Testis (tissue), 3 donors: ENCODE measurements around the gene PFKL. TPM values are rescaled to one million over a fixed set of nuclear protein-coding genes. Genes with fewer than 3 reads are reported as not detected.

Experiments used
- DNase-seq: peaks from one replicate; pipeline ENCODE4 v3.0.0-alpha.2; 2019
- H3K27ac ChIP-seq, 2 donors: fragments of 200-600 bp; sonication (generic); one replicate each; pipeline ENCODE4 v1.5.1; 2019
- H3K27me3 ChIP-seq: fragments of 200-600 bp; sonication (generic); one replicate; pipeline ENCODE4 v1.5.1; 2019
- H3K36me3 ChIP-seq: fragments of 200-600 bp; sonication (generic); one replicate; pipeline ENCODE4 v1.5.1; 2017; ENCODE audit warnings: low read depth; ENCODE audit errors: missing control alignments
- H3K4me1 ChIP-seq: fragments of 200-600 bp; sonication (generic); one replicate; pipeline ENCODE4 v1.5.1; 2019
- H3K4me3 ChIP-seq, 2 donors: fragments of 200-600 bp; sonication (generic); one replicate each; pipeline ENCODE4 v1.5.1; 2017 to 2019
- H3K9me3 ChIP-seq: fragments of 200-600 bp; sonication (generic); one replicate; pipeline ENCODE4 v1.5.1; 2017
- POLR2A ChIP-seq: fragments of 450-650 bp; IDR thresholded peaks from one replicate; pipeline ENCODE4 v1.6.1; 2017; ENCODE audit warnings: antibody characterized with exemption, mild to moderate bottlenecking, moderate library complexity
- WGBS, 2 donors: methylation state at CpG; one replicate each; pipeline ENCODE4 v1.1.5; 2018; 5-methylcytosine and 5-hydroxymethylcytosine counted together
- intact Hi-C: fragments of 100-400 bp; cut with DNase I; formaldehyde crosslinking; loops from one replicate; pipeline ENCODE4 v1.15.1; 2023; ENCODE audit warnings: low total_unique reads
- polyA plus RNA-seq: library from polyadenylated mRNA; stranded (reverse); fragments of 350-450 nt; fragmentation: Illumina TruSeq; extraction: RNeasy Lipid Tissue Mini Kit (QIAGEN cat#74804); gene quantifications from one replicate; pipeline ENCODE4 v1.2.3, GENCODE V29; 2014; ENCODE audit warnings: low read depth, low replicate concordance; ENCODE audit not compliant: insufficient read depth
- total RNA-seq, 2 donors: library from RNA; depleted of rRNA; stranded (reverse); fragments of >200 nt; gene quantifications; one replicate each; pipeline ENCODE4 v1.2.3, GENCODE V29; 2016
- TF ChIP-seq, protein P1 (sequence below), 3 experiments: fragments of 450-650 bp in 2 of 3; fragments of 200-600 bp in 1 of 3; sonication (generic) in 1 of 3; IDR thresholded peaks; one replicate each; pipeline ENCODE4 v1.5.1; 2016 to 2019; ENCODE audit warnings: antibody characterized with exemption in 3 of 3, mild to moderate bottlenecking in 2 of 3, moderate library complexity in 1 of 3

Gene PFKL
- total and polyA plus RNA-seq, 3 donors from 2014 or later, result 132 to 298 (median 213) TPM

DNA sequence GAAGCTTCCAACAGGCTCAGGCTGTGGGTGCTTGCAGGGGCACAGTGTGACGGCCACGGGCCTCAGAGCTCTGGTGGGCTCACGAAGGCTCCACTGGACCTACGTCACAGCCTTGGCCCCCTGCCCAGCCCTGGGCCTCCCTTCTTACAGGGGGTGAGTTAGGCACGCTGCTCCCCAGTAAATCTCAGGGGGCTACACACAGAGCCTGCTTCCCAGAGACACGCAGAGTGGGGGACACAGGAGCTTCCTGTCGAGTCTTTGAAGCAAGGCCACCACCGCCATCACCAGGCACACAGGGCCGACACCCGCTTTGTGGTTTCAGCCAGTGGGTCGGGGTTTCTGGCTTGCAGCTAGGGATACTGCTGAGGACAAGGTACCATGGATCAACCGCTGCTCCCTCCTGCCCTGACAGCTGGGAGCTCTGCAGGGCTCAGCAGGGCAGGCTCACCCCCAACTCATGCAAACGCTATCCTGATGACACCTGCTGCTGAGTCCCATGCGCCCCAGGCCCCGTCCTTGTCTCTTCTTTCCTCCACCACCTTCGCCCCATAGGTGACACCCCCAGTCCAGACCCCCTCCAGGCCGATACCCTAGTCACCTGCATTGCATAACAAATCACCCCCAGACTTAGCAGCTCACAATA, 44.8 kb downstream of the PFKL start:
- TF ChIP-seq, protein P1, sequence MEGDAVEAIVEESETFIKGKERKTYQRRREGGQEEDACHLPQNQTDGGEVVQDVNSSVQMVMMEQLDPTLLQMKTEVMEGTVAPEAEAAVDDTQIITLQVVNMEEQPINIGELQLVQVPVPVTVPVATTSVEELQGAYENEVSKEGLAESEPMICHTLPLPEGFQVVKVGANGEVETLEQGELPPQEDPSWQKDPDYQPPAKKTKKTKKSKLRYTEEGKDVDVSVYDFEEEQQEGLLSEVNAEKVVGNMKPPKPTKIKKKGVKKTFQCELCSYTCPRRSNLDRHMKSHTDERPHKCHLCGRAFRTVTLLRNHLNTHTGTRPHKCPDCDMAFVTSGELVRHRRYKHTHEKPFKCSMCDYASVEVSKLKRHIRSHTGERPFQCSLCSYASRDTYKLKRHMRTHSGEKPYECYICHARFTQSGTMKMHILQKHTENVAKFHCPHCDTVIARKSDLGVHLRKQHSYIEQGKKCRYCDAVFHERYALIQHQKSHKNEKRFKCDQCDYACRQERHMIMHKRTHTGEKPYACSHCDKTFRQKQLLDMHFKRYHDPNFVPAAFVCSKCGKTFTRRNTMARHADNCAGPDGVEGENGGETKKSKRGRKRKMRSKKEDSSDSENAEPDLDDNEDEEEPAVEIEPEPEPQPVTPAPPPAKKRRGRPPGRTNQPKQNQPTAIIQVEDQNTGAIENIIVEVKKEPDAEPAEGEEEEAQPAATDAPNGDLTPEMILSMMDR (IDR thresholded peaks at IDR 0.05), result no peak
- TF ChIP-seq POLR2A, result no peak
- DNase-seq, result no peak
- H3K4me1 ChIP-seq, result peaks cover 13% of the 10 kb centered on the region
- WGBS, 2 donors, result 84 to 92% methylated on average over 12 to 17 of the region's 17 CpGs
- no peak overlapping the region for H3K27ac ChIP-seq
- H3K4me3 ChIP-seq, result no peak overlapping the region
- no peaks in the 10 kb centered on the region for H3K9me3 ChIP-seq
- no peaks in the 10 kb centered on the region for H3K27me3 ChIP-seq
- no peaks in the 10 kb centered on the region for H3K36me3 ChIP-seq
- intact Hi-C loops, result no loop called here

DNA sequence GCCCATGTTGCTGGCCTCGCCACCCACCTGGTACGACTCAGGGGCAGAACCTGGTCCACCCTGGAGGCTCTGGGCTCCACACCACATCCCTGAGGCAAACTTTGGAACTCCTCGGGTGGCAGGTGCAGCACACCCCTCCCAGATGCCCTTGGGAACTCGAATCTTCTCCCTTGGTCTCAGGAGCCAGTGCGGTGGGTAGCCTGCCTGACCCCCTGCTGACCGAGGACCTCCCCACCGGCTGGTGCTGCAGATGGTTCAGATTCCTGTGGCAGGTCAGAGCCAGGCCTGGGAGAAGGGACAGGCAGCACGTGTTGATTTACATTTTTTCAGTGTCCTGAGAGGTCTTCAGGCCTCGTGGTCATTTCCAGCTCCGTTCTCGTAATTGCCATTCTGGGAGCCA, 45.6 kb downstream of the PFKL start:
- WGBS, 2 donors, result 55 to 82% methylated on average over 6 to 11 of the region's 11 CpGs

DNA sequence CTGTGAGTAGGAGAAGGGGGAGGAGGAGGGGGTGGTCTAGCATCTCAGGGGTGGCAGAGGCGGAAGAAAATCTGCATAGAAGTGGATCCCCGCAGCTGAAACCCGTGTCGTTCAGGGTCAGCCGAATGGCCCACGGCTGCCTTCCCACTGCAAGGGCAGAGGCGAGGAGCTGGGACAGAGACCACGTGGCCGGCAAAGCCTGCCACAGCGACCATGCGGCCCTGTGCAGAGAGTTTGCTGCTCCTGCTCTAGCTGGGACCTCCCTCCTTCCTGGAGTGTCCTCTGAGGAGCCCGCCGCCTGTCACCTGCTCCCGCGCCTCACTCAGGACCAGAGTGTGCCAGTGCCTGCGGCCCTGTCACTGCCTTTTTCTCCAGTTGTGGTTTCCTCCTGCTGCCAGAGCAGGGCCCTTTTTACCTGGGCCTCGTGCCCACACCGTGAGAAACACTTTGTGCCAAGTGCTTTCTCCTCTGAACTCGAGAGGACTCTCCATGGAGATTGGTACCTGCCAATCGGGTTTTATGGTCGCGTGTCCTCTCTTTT, 48.1 kb downstream of the PFKL start:
- TF ChIP-seq, protein P1 (IDR thresholded peaks at IDR 0.05), result no peak
- no peak for TF ChIP-seq POLR2A
- Histone ChIP-seq H3K4me3 (no peak overlapping the region), H3K27ac (no peak overlapping the region), H3K4me1 (no peaks in the 10 kb centered on the region), H3K36me3 (no peaks in the 10 kb centered on the region), H3K27me3 (no peaks in the 10 kb centered on the region), H3K9me3 (no peaks in the 10 kb centered on the region)
- no peak for DNase-seq
- WGBS, 2 donors, result 72 to 77% methylated on average over 16 to 22 of the region's 22 CpGs
- intact Hi-C loops, result no loop called here

More for the DNA sequence above, 45.6 kb downstream of the PFKL start:
- intact Hi-C loops, result no loop called here
- H3K9me3 ChIP-seq, result no peaks in the 10 kb centered on the region
- peaks cover 5% of the 10 kb centered on the region for H3K4me1 ChIP-seq
- H3K36me3 ChIP-seq, result no peaks in the 10 kb centered on the region
- no peak overlapping the region for H3K4me3 ChIP-seq
- no peak overlapping the region for H3K27ac ChIP-seq
- TF ChIP-seq POLR2A, result no peak
- TF ChIP-seq, protein P1 (IDR thresholded peaks at IDR 0.05), result no peak
- H3K27me3 ChIP-seq, result no peaks in the 10 kb centered on the region
- no peak for DNase-seq

DNA sequence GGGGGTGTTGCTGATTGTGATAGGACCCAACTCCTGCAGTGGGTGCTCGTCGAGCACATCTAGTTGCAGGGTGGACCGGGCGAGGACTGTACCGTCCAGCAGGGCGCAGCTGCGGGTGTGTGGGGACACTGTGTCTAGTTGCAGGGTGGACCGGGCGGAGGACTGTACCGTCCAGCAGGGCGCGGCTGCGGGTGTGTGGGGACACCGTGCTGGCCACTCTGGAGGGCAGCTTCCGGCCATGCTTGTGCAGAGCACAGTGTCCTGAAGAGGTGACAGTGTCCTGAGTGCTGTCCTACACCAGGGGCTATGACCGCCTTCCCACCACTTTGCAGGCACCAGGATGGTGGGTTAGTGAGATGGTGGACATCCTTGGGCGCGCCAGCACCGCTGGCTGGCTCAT, 49.0 kb downstream of the PFKL start:
- TF ChIP-seq POLR2A, result no peak
- TF ChIP-seq, protein P1 (IDR thresholded peaks at IDR 0.05), result no peak
- Histone ChIP-seq H3K4me1 (no peaks in the 10 kb centered on the region), H3K9me3 (no peaks in the 10 kb centered on the region), H3K27me3 (no peaks in the 10 kb centered on the region), H3K4me3 (no peak overlapping the region), H3K27ac (no peak overlapping the region), H3K36me3 (no peaks in the 10 kb centered on the region)
- no peak for DNase-seq
- 94 to 96% methylated on average over 9 to 19 of the region's 19 CpGs for WGBS, 2 donors
- intact Hi-C loops, result no loop called here

DNA sequence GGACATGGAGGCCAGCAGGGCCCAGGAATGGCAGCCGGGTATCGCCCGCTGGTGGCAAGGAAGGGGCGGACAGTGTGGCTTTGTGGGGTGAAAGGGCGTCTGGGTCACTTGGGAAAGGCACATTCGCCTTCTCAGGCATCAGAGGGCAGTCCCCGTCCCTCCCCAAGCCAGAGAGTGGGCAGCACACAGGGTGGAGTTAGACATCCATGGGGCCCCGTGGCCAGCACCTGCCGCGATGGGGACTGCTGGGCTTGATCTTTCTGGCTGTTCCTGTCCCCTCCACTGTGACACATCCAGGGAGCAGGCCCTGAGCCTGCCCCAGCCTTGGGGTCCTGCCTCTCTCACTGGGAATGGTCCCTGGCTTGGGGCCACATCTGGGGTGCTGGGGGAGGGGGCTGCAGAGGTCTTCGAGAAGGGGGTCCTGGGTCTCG, 49.6 kb downstream of the PFKL start:
- Histone ChIP-seq H3K4me1 (no peaks in the 10 kb centered on the region), H3K36me3 (no peaks in the 10 kb centered on the region), H3K4me3 (no peak overlapping the region), H3K27ac (no peak overlapping the region), H3K9me3 (no peaks in the 10 kb centered on the region), H3K27me3 (no peaks in the 10 kb centered on the region)
- intact Hi-C loops, result no loop called here
- 0 to 73% methylated on average over 1 to 12 of the region's 12 CpGs for WGBS, 2 donors
- TF ChIP-seq, protein P1 (IDR thresholded peaks at IDR 0.05), result no peak
- TF ChIP-seq POLR2A, result no peak
- DNase-seq, result no peak
